Measurements from ENCODE around the gene PGBD5.

Gene PGBD5

GRCh38 chr1:230265200-230266115 lies 160.7 kb downstream of the PGBD5 start:
- DNase-seq (ENCODE audit: low read depth in 1 of 2, low spot score in 1 of 2) = no peak
